GM18507 (cell line): ENCODE results near the gene ARL6.
"Not testable (repeated sequence)": the region's sequence is repeated elsewhere in the genome, so short reads cannot be mapped to it uniquely, and the experiment has no call there.

Experiments used
- DNase-seq: peaks from one replicate; pipeline ENCODE4 v3.0.0; 2011; ENCODE audit warnings: low read depth; ENCODE audit not compliant: insufficient read length; ENCODE audit errors: extremely low spot score
- FAIRE-seq: peaks from 2 replicates; lab custom pipeline; 2011; peaks lifted over from hg19 to GRCh38; lab: Jason Lieb, UNC

The ARL6 gene

GRCh38 chr3:97817965-97818364 is 53.4 kb downstream of the ARL6 start:
- no peak for DNase-seq
- FAIRE-seq, result no peak

GRCh38 chr3:97820780-97821179 is 56.2 kb downstream of the ARL6 start:
- FAIRE-seq (no peak), DNase-seq (no peak)

- DNase-seq (no peak), FAIRE-seq (peak; percentile 45)
Measured at GRCh38 chr3:97821287-97821773, 56.8 kb downstream of the ARL6 start.

GRCh38 chr3:97821774-97822358 is 57.3 kb downstream of the ARL6 start, which contains the start of gene CRYBG3:
Gene CRYBG3, plus strand, starts transcription at chr3:97822011. Its CDS starts 196 bp downstream, at chr3:97822207.
- DNase-seq (peak; percentile 84), FAIRE-seq (peak; percentile 69)

- FAIRE-seq, result no peak
- no peak for DNase-seq
Measured at GRCh38 chr3:97822359-97822775, 57.8 kb downstream of the ARL6 start.

- FAIRE-seq, result no peak
- no peak for DNase-seq
Measured at GRCh38 chr3:97823046-97824004, 58.8 kb downstream of the ARL6 start.

- no peak for DNase-seq
- no peak for FAIRE-seq
Measured at GRCh38 chr3:97825101-97825500, 60.5 kb downstream of the ARL6 start.

- DNase-seq, result no peak
- no peak for FAIRE-seq
Measured at GRCh38 chr3:97827741-97828471, 63.3 kb downstream of the ARL6 start.

GRCh38 chr3:97829198-97829597 is 64.6 kb downstream of the ARL6 start:
- DNase-seq (no peak), FAIRE-seq (no peak)

- DNase-seq, result no peak
- FAIRE-seq, result no peak
Measured at GRCh38 chr3:97830638-97831037, 66.1 kb downstream of the ARL6 start.

- DNase-seq (no peak), FAIRE-seq (no peak)
Measured at GRCh38 chr3:97831140-97831539, 66.6 kb downstream of the ARL6 start.

- DNase-seq, FAIRE-seq: not testable (repeated sequence)
Measured at GRCh38 chr3:97833184-97833583, 68.6 kb downstream of the ARL6 start.

GRCh38 chr3:97835761-97836160 is 71.2 kb downstream of the ARL6 start:
- no peak for DNase-seq
- no peak for FAIRE-seq

- DNase-seq (no peak), FAIRE-seq (no peak)
Measured at GRCh38 chr3:97838393-97838792, 73.8 kb downstream of the ARL6 start.

- FAIRE-seq, result no peak
- DNase-seq, result no peak
Measured at GRCh38 chr3:97839944-97840343, 75.4 kb downstream of the ARL6 start.

GRCh38 chr3:97841304-97841703 is 76.7 kb downstream of the ARL6 start:
- DNase-seq (no peak), FAIRE-seq (no peak)

- no peak for FAIRE-seq
- no peak for DNase-seq
Measured at GRCh38 chr3:97841956-97842355, 77.4 kb downstream of the ARL6 start.

GRCh38 chr3:97848779-97849178 is 84.2 kb downstream of the ARL6 start:
- DNase-seq (no peak), FAIRE-seq (no peak)
